ENCODE results near the gene RPL18. TPM values are rescaled to one million over a fixed set of nuclear protein-coding genes. Genes with fewer than 3 reads are reported as not detected.

The RPL18 gene
- total RNA-seq, 1 experiment from 2014 or later, result 1,618 TPM

DNA sequence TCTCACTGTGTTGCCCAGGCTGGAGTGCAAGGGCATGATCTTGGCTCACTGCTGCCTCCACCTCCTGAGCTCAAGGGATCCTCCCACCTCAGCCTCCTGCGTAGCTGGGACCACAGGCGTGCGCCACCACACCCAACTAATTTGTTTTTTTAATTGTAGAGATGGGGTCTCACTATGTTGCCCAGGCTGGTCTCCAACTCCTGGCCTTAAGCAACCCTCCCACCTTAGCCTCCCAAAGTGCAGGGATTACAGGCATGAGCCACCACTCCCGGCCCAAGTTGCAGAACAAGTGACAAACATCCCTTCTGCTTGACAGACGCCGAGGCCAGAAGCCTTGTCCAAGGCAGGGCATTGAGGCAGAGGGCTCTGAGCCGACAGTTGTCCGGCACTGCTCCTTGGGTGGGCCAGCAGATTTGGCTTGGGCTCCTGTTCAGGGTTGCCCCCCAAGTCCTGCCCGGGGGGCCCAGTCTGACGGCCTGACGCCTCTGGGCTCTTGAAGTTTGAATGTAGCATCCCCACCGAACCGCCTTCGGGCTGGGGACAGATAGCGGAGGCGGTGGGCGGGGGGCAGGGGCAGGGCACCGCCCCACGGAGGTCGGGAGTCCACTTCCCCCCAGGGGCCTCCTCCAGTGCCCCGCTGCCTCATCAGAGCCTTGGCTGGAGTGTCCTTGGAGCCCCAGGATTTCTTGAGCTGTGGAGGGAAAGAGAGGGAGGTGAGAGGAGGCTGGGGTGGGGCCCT is 18.1 kb downstream of the RPL18 start:
- intact Hi-C loops (cut with micrococcal nuclease; ENCODE audit: unreplicated experiment), result no loop called here
- Histone ChIP-seq H3K27ac (no peak overlapping the region), H3K4me1 (replicated peaks; ENCODE audit: insufficient read depth) (0 out of 2 replicates have a peak, but pooled peaks cover 5% of the 10 kb centered on the region), H3K9me3 (ENCODE audit: insufficient read depth, low read depth) (no peaks in the 10 kb centered on the region), H3F3A (ENCODE audit: insufficient read depth, low read depth) (0 out of 2 replicates have a peak, but pooled peaks cover 9% of the 10 kb centered on the region), H3K4me3 (no peak overlapping the region), H3K9me2 (ENCODE audit: insufficient read depth) (no peaks in the 10 kb centered on the region), H3K4me2 (no peak overlapping the region), H4K20me1 (ENCODE audit: insufficient read depth) (no peaks in the 10 kb centered on the region), H2AFZ (no peak overlapping the region), H3K79me2 (ENCODE audit: low read depth) (no peaks in the 10 kb centered on the region), H3K27me3 (ENCODE audit: insufficient read depth, low read depth) (no peaks in the 10 kb centered on the region), H3K36me3 (ENCODE audit: low read depth) (no peaks in the 10 kb centered on the region)
- CTCF ChIA-PET, result interaction anchor here (0.5 to 0.6 kb wide), 2 partner anchors 8 to 244 kb away, joined by 9 to 13 read pairs; no protein-coding TSS in a partner anchor
- TF ChIP-seq CTCF (conservative IDR thresholded peaks at IDR 0.05) (no peak), EZH2 (IDR thresholded peaks at IDR 0.05; ENCODE audit: low read depth) (no peak)
- POLR2A ChIA-PET (ENCODE audit: unreplicated experiment), result interaction anchor here (0.6 kb wide), 1 partner anchor 12 kb away, joined by 3 read pairs; no protein-coding TSS in a partner anchor
- DNase-seq, result peak in 1 of 2 experiments; percentile 21
- no TSS peak for BruUV-seq (replicated peaks)

GRCh38 chr19:48598996-48599700 is 19.8 kb downstream of the RPL18 start:
- BruUV-seq (replicated peaks), result no TSS peak
- Histone ChIP-seq H3K36me3 (ENCODE audit: low read depth) (no peaks in the 10 kb centered on the region), H3K27ac (no peak overlapping the region), H3F3A (ENCODE audit: insufficient read depth, low read depth) (peaks cover 9% of the 10 kb centered on the region; the same call in 1 of the 2 replicates), H3K4me2 (no peak overlapping the region), H3K9me3 (ENCODE audit: insufficient read depth, low read depth) (no peaks in the 10 kb centered on the region), H3K9me2 (ENCODE audit: insufficient read depth) (no peaks in the 10 kb centered on the region), H2AFZ (no peak overlapping the region), H3K79me2 (ENCODE audit: low read depth) (no peaks in the 10 kb centered on the region), H3K4me3 (no peak overlapping the region), H3K27me3 (ENCODE audit: insufficient read depth, low read depth) (no peaks in the 10 kb centered on the region), H4K20me1 (ENCODE audit: insufficient read depth) (no peaks in the 10 kb centered on the region), H3K4me1 (replicated peaks; ENCODE audit: insufficient read depth) (0 out of 2 replicates have a peak, but pooled peaks cover 5% of the 10 kb centered on the region)
- POLR2A ChIA-PET (ENCODE audit: unreplicated experiment), result no interaction called here
- intact Hi-C loops (cut with micrococcal nuclease; ENCODE audit: unreplicated experiment), result no loop called here
- TF ChIP-seq CTCF (conservative IDR thresholded peaks at IDR 0.05), result no peak
- TF ChIP-seq EZH2 (IDR thresholded peaks at IDR 0.05; ENCODE audit: low read depth), result no peak
- CTCF ChIA-PET, result no interaction called here
- no peak for DNase-seq

DNA sequence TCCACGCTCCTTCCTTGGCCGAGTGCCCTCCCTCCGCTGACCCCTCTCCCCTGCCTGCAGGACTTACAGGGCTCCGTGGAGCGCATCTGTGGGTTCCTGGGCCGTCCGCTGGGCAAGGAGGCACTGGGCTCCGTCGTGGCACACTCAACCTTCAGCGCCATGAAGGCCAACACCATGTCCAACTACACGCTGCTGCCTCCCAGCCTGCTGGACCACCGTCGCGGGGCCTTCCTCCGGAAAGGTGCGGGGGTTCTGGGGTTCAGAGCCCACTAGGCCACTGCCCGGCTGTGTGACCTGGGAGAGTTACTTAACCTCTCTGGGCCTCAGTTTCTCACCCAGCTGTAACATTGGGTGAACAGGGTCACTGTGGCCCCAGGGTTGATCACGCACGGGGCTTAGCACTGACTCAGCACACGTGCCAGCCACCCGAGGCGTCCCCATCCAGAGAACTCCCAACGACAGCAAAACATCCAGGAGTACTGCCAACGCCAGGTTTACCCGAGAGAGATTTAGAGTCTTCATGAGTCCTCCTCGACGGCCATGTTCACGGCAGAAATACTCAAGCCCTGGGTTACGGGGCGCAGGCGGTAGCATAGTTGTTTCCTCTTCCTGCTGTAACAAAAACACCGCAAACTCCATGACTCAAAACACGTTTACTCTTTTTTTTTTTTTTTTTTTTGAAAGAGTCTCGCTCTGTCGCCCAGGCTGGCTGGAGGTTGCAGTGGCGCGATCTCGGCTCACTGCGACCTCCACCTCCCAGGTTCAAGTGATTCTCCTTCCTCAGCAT is 22.1 kb downstream of the RPL18 start:
- ChIA-PET CTCF (no interaction called here), POLR2A (ENCODE audit: unreplicated experiment) (no interaction called here)
- H3F3A ChIP-seq (ENCODE audit: insufficient read depth, low read depth), result peaks cover 6% of the 10 kb centered on the region; the same call in 1 of the 2 replicates
- H3K4me3 ChIP-seq, result no peak overlapping the region
- H3K79me2 ChIP-seq (ENCODE audit: low read depth), result no peaks in the 10 kb centered on the region
- BruUV-seq (replicated peaks), result no TSS peak
- H3K9me3 ChIP-seq (ENCODE audit: insufficient read depth, low read depth), result no peaks in the 10 kb centered on the region
- no peak for DNase-seq
- H3K4me1 ChIP-seq (replicated peaks; ENCODE audit: insufficient read depth), result no peaks in the 10 kb centered on the region
- no peaks in the 10 kb centered on the region for H3K27me3 ChIP-seq (ENCODE audit: insufficient read depth, low read depth)
- H4K20me1 ChIP-seq (ENCODE audit: insufficient read depth), result no peaks in the 10 kb centered on the region
- no peaks in the 10 kb centered on the region for H3K9me2 ChIP-seq (ENCODE audit: insufficient read depth)
- no peaks in the 10 kb centered on the region for H3K36me3 ChIP-seq (ENCODE audit: low read depth)
- intact Hi-C loops (cut with micrococcal nuclease; ENCODE audit: unreplicated experiment), result no loop called here
- TF ChIP-seq EZH2 (IDR thresholded peaks at IDR 0.05; ENCODE audit: low read depth), result no peak
- no peak for TF ChIP-seq CTCF (conservative IDR thresholded peaks at IDR 0.05)
- no peak overlapping the region for H2AFZ ChIP-seq
- no peak overlapping the region for H3K4me2 ChIP-seq
- H3K27ac ChIP-seq, result no peak overlapping the region

All from PC-9 (cell line).